GM18520 (cell line): ENCODE data around the gene KRTAP3-1.
"Not testable (repeated sequence)": the region's sequence is repeated elsewhere in the genome, so short reads cannot be mapped to it uniquely, and the experiment has no call there.

Source experiments
- ATAC-seq: cut with Tn5 transposase; IDR thresholded peaks from one replicate; pipeline ENCODE4 v1.9.1; 2021; ENCODE audit not compliant: unreplicated experiment

Gene KRTAP3-1

GRCh38 chr17:41008811-41009210 lies at the start of gene KRTAP3-1:
KRTAP3-1 (minus strand) TSS chr17:41009128; CDS start chr17:41009074, 54 bp downstream.
- ATAC-seq: no peak

GRCh38 chr17:41057547-41057946 lies 48.6 kb upstream of the KRTAP3-1 start:
- no peak for ATAC-seq

- not testable (repeated sequence) for ATAC-seq
Measured at GRCh38 chr17:41055130-41055529, 46.2 kb upstream of the KRTAP3-1 start, which contains the start of gene KRTAP2-2. KRTAP2-2 (minus strand) TSS chr17:41055230; CDS start chr17:41055211, 19 bp downstream.

GRCh38 chr17:41054556-41054955 lies 45.6 kb upstream of the KRTAP3-1 start:
- ATAC-seq: not testable (repeated sequence)

GRCh38 chr17:41054025-41054424 lies 45.1 kb upstream of the KRTAP3-1 start:
- ATAC-seq: no peak

GRCh38 chr17:41052566-41052965 lies 43.6 kb upstream of the KRTAP3-1 start:
- ATAC-seq: no peak

- no peak for ATAC-seq
Measured at GRCh38 chr17:41049110-41049509, 40.2 kb upstream of the KRTAP3-1 start.

GRCh38 chr17:41048441-41048840 lies 39.5 kb upstream of the KRTAP3-1 start:
- no peak for ATAC-seq

GRCh38 chr17:41046735-41047465 lies 38.0 kb upstream of the KRTAP3-1 start, which contains the start of gene KRTAP2-1:
KRTAP2-1 (minus strand) TSS chr17:41047316; CDS start chr17:41047267, 49 bp downstream.
- not testable (repeated sequence) for ATAC-seq

- no peak for ATAC-seq
Measured at GRCh38 chr17:41042953-41043352, 34.0 kb upstream of the KRTAP3-1 start.

GRCh38 chr17:41040783-41041571 lies 32.0 kb upstream of the KRTAP3-1 start, which contains the start of gene KRTAP1-1:
KRTAP1-1 (minus strand) TSS chr17:41041450; CDS start chr17:41041397, 53 bp downstream.
- not testable (repeated sequence) for ATAC-seq

- no peak for ATAC-seq
Measured at GRCh38 chr17:41037853-41038350, 29.0 kb upstream of the KRTAP3-1 start.

GRCh38 chr17:41034346-41034935 lies 25.5 kb upstream of the KRTAP3-1 start, which contains the start of gene KRTAP1-3:
KRTAP1-3 (minus strand) TSS chr17:41034874; CDS start chr17:41034821, 53 bp downstream.
- ATAC-seq: not testable (repeated sequence)

- no peak for ATAC-seq
Measured at GRCh38 chr17:41029633-41030245, 20.8 kb upstream of the KRTAP3-1 start, which contains the start of gene KRTAP1-4. KRTAP1-4 (minus strand) TSS chr17:41030195; CDS start chr17:41030078, 117 bp downstream.

- no peak for ATAC-seq
Measured at GRCh38 chr17:41026715-41027471, 18.0 kb upstream of the KRTAP3-1 start, which contains the start of gene KRTAP1-5. KRTAP1-5 (minus strand) TSS chr17:41027208; CDS start chr17:41027155, 53 bp downstream.

GRCh38 chr17:41024697-41025096 lies 15.8 kb upstream of the KRTAP3-1 start:
- no peak for ATAC-seq

GRCh38 chr17:41020336-41020735 lies 11.4 kb upstream of the KRTAP3-1 start:
- no peak for ATAC-seq

GRCh38 chr17:41019415-41019814 lies 10.5 kb upstream of the KRTAP3-1 start:
- no peak for ATAC-seq

- ATAC-seq: no peak
Measured at GRCh38 chr17:41018541-41018940, 9.6 kb upstream of the KRTAP3-1 start.
